DOHH2 (cell line): ENCODE results near the gene TMEM132A.

Experiments
- H3F3A ChIP-seq: fragments of 200-600 bp; sonication (generic), shearing (Covaris generic); 2 replicates; pipeline ENCODE4 v1.6.0; 2016; ENCODE audit warnings: antibody characterized with exemption, mild to moderate bottlenecking; ENCODE audit not compliant: control insufficient read depth, insufficient read depth
- H3K27ac ChIP-seq: fragments of 200-600 bp; sonication (generic); 2 replicates; pipeline ENCODE4 v1.5.1; 2014; ENCODE audit warnings: low read depth, mild to moderate bottlenecking, low read length, moderate library complexity
- H3K27me3 ChIP-seq: fragments of 200-600 bp; sonication (generic); 2 replicates; pipeline ENCODE4 v1.6.1; 2014; ENCODE audit warnings: mild to moderate bottlenecking, low read length, mixed read lengths; ENCODE audit not compliant: control insufficient read depth
- H3K36me3 ChIP-seq: fragments of 200-600 bp; sonication (generic); 2 replicates; pipeline ENCODE4 v1.6.1; 2014; ENCODE audit warnings: mild to moderate bottlenecking, low read length, moderate library complexity, mixed read lengths; ENCODE audit not compliant: control insufficient read depth
- H3K4me1 ChIP-seq: fragments of 200-600 bp; sonication (generic); 2 replicates; pipeline ENCODE4 v1.6.1; 2014; ENCODE audit warnings: mild to moderate bottlenecking, low read length, mixed read lengths; ENCODE audit not compliant: control insufficient read depth
- H3K4me2 ChIP-seq: fragments of 200-600 bp; sonication (generic); 2 replicates; pipeline ENCODE4 v1.6.0; 2014; ENCODE audit warnings: mild to moderate bottlenecking, low read length, moderate library complexity
- H3K4me3 ChIP-seq: fragments of 200-600 bp; sonication (generic); 2 replicates; pipeline ENCODE4 v1.5.1; 2014; ENCODE audit warnings: mild to moderate bottlenecking, low read length, mixed read lengths
- H3K79me2 ChIP-seq: fragments of 200-600 bp; sonication (generic); 2 replicates; pipeline ENCODE4 v1.6.1; 2014; ENCODE audit warnings: mild to moderate bottlenecking, low read length, mixed read lengths; ENCODE audit not compliant: control insufficient read depth
- H3K9me2 ChIP-seq: fragments of 200-600 bp; sonication (generic); replicated peaks from 2 replicates; pipeline ENCODE4 v1.6.1; 2014; ENCODE audit warnings: mild to moderate bottlenecking, low read length, mixed read lengths; ENCODE audit not compliant: control insufficient read depth
- H3K9me3 ChIP-seq: fragments of 200-600 bp; sonication (generic); 2 replicates; pipeline ENCODE4 v1.6.1; 2014; ENCODE audit warnings: antibody characterized with exemption, low read length, mixed read lengths; ENCODE audit not compliant: control insufficient read depth, insufficient read depth
- H4K20me1 ChIP-seq: fragments of 200-600 bp; sonication (generic); 2 replicates; pipeline ENCODE4 v1.6.0; 2014; ENCODE audit warnings: low read depth, mild to moderate bottlenecking, antibody characterized with exemption, low read length, moderate library complexity; ENCODE audit not compliant: control insufficient read depth, insufficient read depth
- CTCF ChIP-seq: fragments of 200-600 bp; sonication (generic); IDR thresholded peaks from one replicate; pipeline ENCODE4 v1.5.1; 2014; ENCODE audit warnings: antibody characterized with exemption, mild to moderate bottlenecking, low read depth, low read length; ENCODE audit not compliant: poor library complexity, severe bottlenecking
- EZH2phosphoT487 ChIP-seq: fragments of 200-600 bp; sonication (generic); IDR thresholded peaks from 2 replicates; pipeline ENCODE4 v1.6.1; 2017; ENCODE audit warnings: borderline replicate concordance, mild to moderate bottlenecking, antibody characterized with exemption, low read length, moderate library complexity, mixed read lengths

The TMEM132A gene

GRCh38 chr11:60890696-60891095 is 33.6 kb upstream of the TMEM132A start:
- Histone ChIP-seq H3K9me2 (no peaks in the 10 kb centered on the region), H3K27ac (no peak overlapping the region), H3K36me3 (peaks cover 66% of the 10 kb centered on the region), H3K4me3 (no peak overlapping the region), H3K4me2 (no peak overlapping the region), H3K9me3 (no peaks in the 10 kb centered on the region), H3K4me1 (no peaks in the 10 kb centered on the region), H4K20me1 (no peaks in the 10 kb centered on the region), H3F3A (no peaks in the 10 kb centered on the region), H3K27me3 (no peaks in the 10 kb centered on the region), H3K79me2 (peaks cover 8% of the 10 kb centered on the region; the same call in 1 of the 2 replicates)
- no peak for TF ChIP-seq EZH2phosphoT487
- TF ChIP-seq CTCF = no peak

DNA sequence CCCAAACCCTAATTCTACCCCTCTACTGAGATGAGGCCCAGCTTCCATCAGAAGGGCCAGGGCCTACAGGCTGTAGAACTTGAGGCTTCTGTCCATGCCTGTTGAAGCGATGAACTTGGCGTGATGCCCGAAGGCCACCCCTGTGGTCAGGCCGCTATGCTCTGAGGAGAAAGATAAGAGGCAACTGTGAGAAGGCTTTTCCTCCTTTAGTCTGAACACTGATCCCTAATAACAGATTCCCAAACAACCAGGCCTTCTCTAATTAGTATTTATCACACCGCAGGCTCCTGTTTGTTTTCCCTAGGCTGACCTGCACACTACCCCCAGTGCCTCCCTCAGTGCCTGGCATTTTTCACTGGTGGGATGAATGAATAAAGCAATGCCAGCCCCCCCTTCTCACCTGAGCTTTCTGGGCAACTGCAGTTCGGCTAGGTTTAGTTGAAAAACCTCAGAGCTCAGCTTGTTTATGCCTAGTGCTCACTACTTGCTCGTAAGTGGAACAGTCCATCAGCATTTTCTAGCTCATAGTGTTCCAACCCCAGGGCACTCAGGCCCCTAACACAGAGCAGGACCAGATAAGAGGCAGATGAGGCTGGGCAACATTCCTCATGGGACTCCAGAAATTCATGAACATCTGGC is 33.0 kb upstream of the TMEM132A start:
- peaks cover 9% of the 10 kb centered on the region; the same call in 1 of the 2 replicates for H3K79me2 ChIP-seq
- no peaks in the 10 kb centered on the region for H4K20me1 ChIP-seq
- H3K4me1 ChIP-seq = no peaks in the 10 kb centered on the region
- peaks cover 72% of the 10 kb centered on the region for H3K36me3 ChIP-seq
- TF ChIP-seq EZH2phosphoT487 = no peak
- TF ChIP-seq CTCF = no peak
- H3K4me3 ChIP-seq = no peak overlapping the region
- H3K27me3 ChIP-seq = no peaks in the 10 kb centered on the region
- no peaks in the 10 kb centered on the region for H3K9me2 ChIP-seq
- no peak overlapping the region for H3K27ac ChIP-seq
- H3F3A ChIP-seq = no peaks in the 10 kb centered on the region
- no peak overlapping the region for H3K4me2 ChIP-seq
- H3K9me3 ChIP-seq = no peaks in the 10 kb centered on the region

- H3F3A ChIP-seq = peaks cover 10% of the 10 kb centered on the region; the same call in 1 of the 2 replicates
- no peaks in the 10 kb centered on the region for H3K27me3 ChIP-seq
- H4K20me1 ChIP-seq = no peaks in the 10 kb centered on the region
- H3K79me2 ChIP-seq = peaks cover 18% of the 10 kb centered on the region; the same call in 1 of the 2 replicates
- H3K9me2 ChIP-seq = no peaks in the 10 kb centered on the region
- no peak overlapping the region for H3K27ac ChIP-seq
- H3K36me3 ChIP-seq = peaks cover 98% of the 10 kb centered on the region
- no peaks in the 10 kb centered on the region for H3K9me3 ChIP-seq
- no peak overlapping the region for H3K4me2 ChIP-seq
- H3K4me1 ChIP-seq = no peaks in the 10 kb centered on the region
- TF ChIP-seq CTCF (no peak), EZH2phosphoT487 (no peak)
- no peak overlapping the region for H3K4me3 ChIP-seq
Observed at GRCh38 chr11:60895687-60896086, 28.6 kb upstream of the TMEM132A start.
